ENCODE data around the gene QRFP. TPM values are rescaled to one million over a fixed set of nuclear protein-coding genes. Genes with fewer than 3 reads are reported as not detected.

The QRFP gene
- total and polyA plus RNA-seq, 4 donors: 0.05 TPM; not detected in 3

GRCh38 chr9:130877300-130877699, 19.3 kb downstream of the QRFP start:
- TF ChIP-seq HNF4G (IDR thresholded peaks at IDR 0.05) (no peak), CTCF (IDR thresholded peaks at IDR 0.05; ENCODE audit: low read depth, low read length, missing input control) (no peak)
- WGBS: 98% methylated on average over 6 of the region's 6 CpGs

GRCh38 chr9:130874783-130875182, 21.8 kb downstream of the QRFP start:
- no peak overlapping the region for H3K27ac ChIP-seq (ENCODE audit: low read depth in 1 of 2, low read length in 2 of 2)
- WGBS: 96% methylated on average over 5 of the region's 5 CpGs
- no peak overlapping the region for H3K9ac ChIP-seq (ENCODE audit: low read depth in 1 of 2, low read length in 2 of 2)
- TF ChIP-seq FOXA1 (IDR thresholded peaks at IDR 0.05) (no peak), YY1 (IDR thresholded peaks at IDR 0.05) (no peak), REST (IDR thresholded peaks at IDR 0.05) (no peak), GABPA (IDR thresholded peaks at IDR 0.05 in 1 of 2, conservative IDR thresholded peaks at IDR 0.05 in 1 of 2) (no peak), RAD21 (IDR thresholded peaks at IDR 0.05) (no peak), JUND (IDR thresholded peaks at IDR 0.05) (no peak), HNF4A (conservative IDR thresholded peaks at IDR 0.05) (no peak), FOXA2 (IDR thresholded peaks at IDR 0.05) (no peak), RXRA (IDR thresholded peaks at IDR 0.05) (no peak), CTCF (IDR thresholded peaks at IDR 0.05; ENCODE audit: low read depth, low read length, missing input control) (no peak), SP1 (IDR thresholded peaks at IDR 0.05) (no peak)
- peaks cover 0 to 34% (median 15%) of the 10 kb centered on the region in 4 donors for H3K36me3 ChIP-seq (ENCODE audit: control insufficient read depth in 4 of 4, insufficient read depth in 3 of 4, low read depth in 1 of 4, low read length in 3 of 4)
- H3K9me3 ChIP-seq (ENCODE audit: control insufficient read depth in 4 of 4, low read length in 3 of 4): no peaks in the 10 kb centered on the region
- H3K27me3 ChIP-seq (ENCODE audit: control insufficient read depth in 4 of 4, insufficient read depth in 4 of 4, low read length in 3 of 4): no peaks in the 10 kb centered on the region
- H3K4me3 ChIP-seq (ENCODE audit: low read depth in 1 of 3, low read length in 3 of 3): no peak overlapping the region
- H3K4me1 ChIP-seq (ENCODE audit: control insufficient read depth in 4 of 4, insufficient read depth in 4 of 4, low read length in 3 of 4): peaks cover 6 to 21% (median 20%) of the 10 kb centered on the region in 4 donors
- no peak for DNase-seq (ENCODE audit: low spot score)

More at GRCh38 chr9:130877300-130877699, 19.3 kb downstream of the QRFP start:
- H3K27me3 ChIP-seq (ENCODE audit: control insufficient read depth in 4 of 4, insufficient read depth in 4 of 4, low read length in 3 of 4): no peaks in the 10 kb centered on the region
- H3K27ac ChIP-seq (ENCODE audit: low read depth in 1 of 2, low read length in 2 of 2): no peak overlapping the region
- no peak overlapping the region for H3K4me3 ChIP-seq (ENCODE audit: low read depth in 1 of 3, low read length in 3 of 3)
- no peak for DNase-seq (ENCODE audit: low spot score)
- no peak overlapping the region for H3K9ac ChIP-seq (ENCODE audit: low read depth in 1 of 2, low read length in 2 of 2)
- H3K4me1 ChIP-seq (ENCODE audit: control insufficient read depth in 4 of 4, insufficient read depth in 4 of 4, low read length in 3 of 4): peaks cover 6 to 18% (median 18%) of the 10 kb centered on the region in 4 donors
- no peaks in the 10 kb centered on the region for H3K9me3 ChIP-seq (ENCODE audit: control insufficient read depth in 4 of 4, low read length in 3 of 4)
- H3K36me3 ChIP-seq (ENCODE audit: control insufficient read depth in 4 of 4, insufficient read depth in 3 of 4, low read depth in 1 of 4, low read length in 3 of 4): peaks cover 6 to 57% (median 34%) of the 10 kb centered on the region in 4 donors

Data from liver (tissue), 9 donors.